ENCODE results near the gene RHOT2. TPM values are rescaled to one million over a fixed set of nuclear protein-coding genes. Genes with fewer than 3 reads are reported as not detected.

RHOT2 gene
- total RNA-seq, 2 experiments from 2014 or later, result 110 TPM

DNA sequence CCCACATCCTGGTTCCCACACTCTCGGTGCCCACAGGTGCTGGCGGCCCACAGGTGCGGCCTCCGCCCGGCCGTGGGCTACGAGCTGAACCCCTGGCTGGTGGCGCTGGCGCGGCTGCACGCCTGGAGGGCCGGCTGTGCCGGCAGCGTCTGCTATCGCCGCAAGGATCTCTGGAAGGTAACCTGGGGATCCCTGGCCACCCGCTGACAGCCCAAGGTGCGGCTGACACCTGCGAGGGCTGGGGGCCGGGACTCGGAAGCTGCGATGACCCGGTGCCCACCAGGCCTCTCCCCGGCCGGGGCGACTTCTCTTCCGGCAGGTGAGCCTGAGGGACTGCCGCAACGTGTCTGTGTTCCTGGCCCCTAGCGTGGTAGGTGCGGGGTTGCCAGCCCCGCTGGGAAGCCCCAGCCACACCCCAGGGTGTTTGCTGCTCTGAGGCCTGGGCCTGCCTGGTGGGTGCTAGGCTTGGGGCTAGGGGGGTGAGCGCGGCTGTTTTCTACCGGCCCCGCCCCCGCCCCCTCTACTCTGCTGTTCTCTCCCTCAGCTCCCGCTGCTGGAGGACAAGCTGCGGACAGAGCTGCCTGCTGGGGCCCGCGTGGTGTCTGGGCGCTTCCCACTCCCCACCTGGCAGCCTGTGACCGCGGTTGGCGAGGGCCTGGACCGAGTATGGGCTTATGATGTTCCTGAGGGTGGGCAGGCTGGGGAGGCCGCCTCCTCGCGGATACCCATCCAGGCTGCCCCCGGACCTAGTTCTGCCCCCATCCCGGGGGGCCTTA lies 54.0 kb downstream of the RHOT2 start:
- ATAC-seq (no peak), DNase-seq (peak; percentile 37)
- TF ChIP-seq, protein P1, sequence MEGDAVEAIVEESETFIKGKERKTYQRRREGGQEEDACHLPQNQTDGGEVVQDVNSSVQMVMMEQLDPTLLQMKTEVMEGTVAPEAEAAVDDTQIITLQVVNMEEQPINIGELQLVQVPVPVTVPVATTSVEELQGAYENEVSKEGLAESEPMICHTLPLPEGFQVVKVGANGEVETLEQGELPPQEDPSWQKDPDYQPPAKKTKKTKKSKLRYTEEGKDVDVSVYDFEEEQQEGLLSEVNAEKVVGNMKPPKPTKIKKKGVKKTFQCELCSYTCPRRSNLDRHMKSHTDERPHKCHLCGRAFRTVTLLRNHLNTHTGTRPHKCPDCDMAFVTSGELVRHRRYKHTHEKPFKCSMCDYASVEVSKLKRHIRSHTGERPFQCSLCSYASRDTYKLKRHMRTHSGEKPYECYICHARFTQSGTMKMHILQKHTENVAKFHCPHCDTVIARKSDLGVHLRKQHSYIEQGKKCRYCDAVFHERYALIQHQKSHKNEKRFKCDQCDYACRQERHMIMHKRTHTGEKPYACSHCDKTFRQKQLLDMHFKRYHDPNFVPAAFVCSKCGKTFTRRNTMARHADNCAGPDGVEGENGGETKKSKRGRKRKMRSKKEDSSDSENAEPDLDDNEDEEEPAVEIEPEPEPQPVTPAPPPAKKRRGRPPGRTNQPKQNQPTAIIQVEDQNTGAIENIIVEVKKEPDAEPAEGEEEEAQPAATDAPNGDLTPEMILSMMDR (IDR thresholded peaks at IDR 0.05), result no peak
- peak overlapping the region; percentile 64 for H3K4me3 Mint-ChIP-seq
- H3K9me3 Mint-ChIP-seq, result no peaks in the 10 kb centered on the region
- H3K36me3 Mint-ChIP-seq (ENCODE audit: low read depth), result no peaks in the 10 kb centered on the region
- POLR2A ChIA-PET, result interaction anchor here (0.7 to 8.1 kb wide), 6 partner anchors 8 to 80 kb away, joined by 3 to 84 read pairs (median 8); partner anchors contain the start of gene CIAO3
- peaks cover 22% of the 10 kb centered on the region for H3K4me1 Mint-ChIP-seq (ENCODE audit: low read depth)
- intact Hi-C loops (cut with micrococcal nuclease), result no loop called here
- CTCF ChIA-PET, result interaction anchor here (0.8 to 19.6 kb wide), 8 partner anchors 8 to 82 kb away, joined by 3 to 207 read pairs (median 6); partner anchors contain the start of genes CIAO3 and METRN
- H3K27ac Mint-ChIP-seq, result no peak overlapping the region
- H3K27me3 Mint-ChIP-seq, result no peaks in the 10 kb centered on the region

DNA sequence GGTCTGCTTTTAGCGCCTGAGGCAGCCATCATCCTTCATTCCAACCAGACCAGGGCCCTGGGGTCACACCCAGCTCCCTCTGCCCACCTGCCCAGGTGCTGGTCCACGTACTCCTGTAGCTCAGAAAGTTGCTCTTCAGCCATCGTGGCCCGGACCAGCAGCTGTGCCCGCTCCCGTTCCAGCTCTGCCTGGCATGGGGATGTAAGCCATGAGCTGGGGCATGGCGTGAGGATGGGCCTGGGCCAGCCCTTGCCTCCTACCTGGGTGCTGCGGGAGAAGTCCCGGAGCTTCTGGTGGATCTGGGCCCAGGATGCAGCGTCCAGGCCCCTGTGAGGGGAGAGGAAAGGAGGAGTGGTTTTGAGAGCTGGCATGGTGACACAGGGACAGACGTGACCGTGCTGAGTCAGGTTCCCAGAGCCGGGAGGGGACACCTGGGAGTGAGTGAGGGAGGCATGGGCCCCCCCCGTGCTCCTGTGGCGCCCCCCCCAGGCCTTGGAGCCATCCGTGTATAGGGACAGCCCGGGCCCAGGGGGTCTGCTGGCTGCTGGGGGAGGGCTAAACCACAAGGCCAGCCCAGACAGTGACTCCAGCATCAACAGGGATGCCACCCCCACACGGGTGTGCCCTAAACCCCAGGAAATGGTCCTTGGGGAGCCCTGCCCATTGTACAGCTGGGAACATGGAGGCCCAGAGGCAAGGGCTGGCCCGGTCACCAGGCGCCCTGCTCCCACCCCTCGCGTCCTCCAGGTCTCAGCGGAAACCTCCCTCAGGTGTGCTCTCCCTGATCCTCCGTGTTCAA lies 55.1 kb downstream of the RHOT2 start:
- DNase-seq (no peak), ATAC-seq (no peak)
- Mint-ChIP-seq H3K36me3 (ENCODE audit: low read depth) (no peaks in the 10 kb centered on the region), H3K4me1 (ENCODE audit: low read depth) (peaks cover 22% of the 10 kb centered on the region), H3K9me3 (no peaks in the 10 kb centered on the region), H3K4me3 (peak overlapping the region; percentile 64), H3K27me3 (no peaks in the 10 kb centered on the region), H3K27ac (no peak overlapping the region)
- TF ChIP-seq, protein P1 (IDR thresholded peaks at IDR 0.05), result no peak
- ChIA-PET CTCF (interaction anchor here (1.3 to 19.6 kb wide), 5 partner anchors 10 to 19 kb away, joined by 3 to 207 read pairs (median 15); partner anchors contain the start of genes CIAO3 and METRN), POLR2A (interaction anchor here (0.7 to 8.1 kb wide), 6 partner anchors 11 to 81 kb away, joined by 3 to 84 read pairs (median 3); partner anchors contain the start of gene CIAO3)
- intact Hi-C loops (cut with micrococcal nuclease), result no loop called here

GRCh38 chr16:723695-724094 lies 55.8 kb downstream of the RHOT2 start:
- DNase-seq (no peak), ATAC-seq (no peak)
- ChIA-PET POLR2A (interaction anchor here (0.8 to 8.1 kb wide), 6 partner anchors 11 to 40 kb away, joined by 3 to 84 read pairs (median 3); partner anchors contain the start of genes CIAO3 and JMJD8), CTCF (interaction anchor here (2.6 to 19.6 kb wide), 4 partner anchors 9 to 62 kb away, joined by 6 to 207 read pairs (median 12); partner anchors contain the start of genes CIAO3 and METRN)
- H3K27me3 Mint-ChIP-seq, result no peaks in the 10 kb centered on the region
- no peak overlapping the region for H3K27ac Mint-ChIP-seq
- no peaks in the 10 kb centered on the region for H3K36me3 Mint-ChIP-seq (ENCODE audit: low read depth)
- H3K9me3 Mint-ChIP-seq, result no peaks in the 10 kb centered on the region
- TF ChIP-seq, protein P1 (IDR thresholded peaks at IDR 0.05), result no peak
- H3K4me3 Mint-ChIP-seq, result no peak overlapping the region
- intact Hi-C loops (cut with micrococcal nuclease), result no loop called here
- H3K4me1 Mint-ChIP-seq (ENCODE audit: low read depth), result peaks cover 19% of the 10 kb centered on the region

Other genes starting within 250 kb of the RHOT2 start
- gene RAB11FIP3, start 242.5 kb upstream of the RHOT2 start, total RNA-seq, result 10 to 100 TPM; 18.7 to 20.4 TPM
- 10 to 100 TPM; 76.4 to 81.2 TPM for gene CAPN15, start 140.4 kb upstream of the RHOT2 start, total RNA-seq
- not detected for gene PRR35, start 107.7 kb upstream of the RHOT2 start, total RNA-seq
- gene NHLRC4, start 101.1 kb upstream of the RHOT2 start, total RNA-seq, result under 1 TPM; 0.41 to 0.72 TPM
- 10 to 100 TPM; 18.5 to 18.6 TPM for gene PIGQ, start 98.2 kb upstream of the RHOT2 start, total RNA-seq
- gene RAB40C, start 78.1 kb upstream of the RHOT2 start, total RNA-seq, result 1 to 10 TPM; 8.1 to 8.8 TPM
- under 1 TPM in 1 of 2 experiments, not detected in 1; 0.25 TPM for gene WFIKKN1, start 37.1 kb upstream of the RHOT2 start, total RNA-seq
- 100 to 1,000 TPM; 119 to 133 TPM for gene METTL26, start 31.8 kb upstream of the RHOT2 start, total RNA-seq
- 10 to 100 TPM; 60.7 to 62.7 TPM for gene MCRIP2, start 26.3 kb upstream of the RHOT2 start, total RNA-seq
- 10 to 100 TPM; 89.6 to 90.7 TPM for gene WDR90, start 18.8 kb upstream of the RHOT2 start, total RNA-seq
- gene RHBDL1, start 7.5 kb downstream of the RHOT2 start, total RNA-seq, result under 1 TPM; 0.79 to 0.89 TPM
- 10 to 100 TPM; 57.1 to 61.7 TPM for gene STUB1, start 12.3 kb downstream of the RHOT2 start, total RNA-seq
- gene JMJD8, start 16.2 kb downstream of the RHOT2 start, total RNA-seq, result 10 to 100 TPM; 26.2 to 28.7 TPM
- 10 to 100 TPM; 17.6 to 18.7 TPM for gene WDR24, start 22.3 kb downstream of the RHOT2 start, total RNA-seq
- 1 to 10 TPM; 5.9 to 8.0 TPM for gene FBXL16, start 37.7 kb downstream of the RHOT2 start, total RNA-seq
- 10 to 100 TPM; 37.2 to 43.1 TPM for gene METRN, start 47.0 kb downstream of the RHOT2 start, total RNA-seq
- 10 to 100 TPM; 34.3 to 38.4 TPM for gene ANTKMT, start 53.0 kb downstream of the RHOT2 start, total RNA-seq
- gene CCDC78, start 58.3 kb downstream of the RHOT2 start, total RNA-seq, result 1 to 10 TPM; 4.6 to 5.7 TPM
- 10 to 100 TPM; 28.8 to 32.6 TPM for gene HAGHL, start 59.0 kb downstream of the RHOT2 start, total RNA-seq
- gene CIAO3, start 72.9 kb downstream of the RHOT2 start, total RNA-seq, result 10 to 100 TPM; 21.3 to 25.0 TPM
- not detected for gene MSLN, start 92.6 kb downstream of the RHOT2 start, total RNA-seq
- 10 to 100 TPM; 17.1 to 18.1 TPM for gene RPUSD1, start 120.2 kb downstream of the RHOT2 start, total RNA-seq
- 100 to 1,000 TPM in 1 of 2 experiments, 10 to 100 TPM in 1; 95.6 to 115 TPM for gene CHTF18, start 120.5 kb downstream of the RHOT2 start, total RNA-seq
- not detected for gene GNG13, start 132.6 kb downstream of the RHOT2 start, total RNA-seq

All from activated CD8-positive, alpha-beta T cell treated with anti-CD3 and anti-CD28 coated beads for 36 hours (primary cell).